HepG2 (cell line): ENCODE results near the gene CLDN9. TPM values are rescaled to one million over a fixed set of nuclear protein-coding genes. Genes with fewer than 3 reads are reported as not detected.
A peak's percentile ranks its signal among the peaks of the same experiment; 100 is the strongest.

Experiments used
- ATF5 ChIP-seq: sonication (generic); formaldehyde crosslinking; IDR thresholded peaks from 2 replicates; pipeline ENCODE4 v1.4.0; 2020; ENCODE audit warnings: mild to moderate bottlenecking, low read depth, missing genetic modification reagents
- BCL3 ChIP-seq: sonication (generic); formaldehyde crosslinking; IDR thresholded peaks from 2 replicates; pipeline ENCODE4 v1.5.1; 2020; ENCODE audit warnings: mild to moderate bottlenecking, missing genetic modification reagents, moderate library complexity
- DZIP1 ChIP-seq: sonication (generic); formaldehyde crosslinking; IDR thresholded peaks from 2 replicates; pipeline ENCODE4 v1.5.0; 2020; ENCODE audit warnings: mild to moderate bottlenecking, missing genetic modification reagents
- HMG20A ChIP-seq: IDR thresholded peaks from 2 replicates; pipeline ENCODE4 v1.6.1; 2016; ENCODE audit warnings: borderline replicate concordance
- HMGA1 ChIP-seq: sonication (generic); formaldehyde crosslinking; conservative IDR thresholded peaks from 2 replicates; pipeline ENCODE4 v1.4.0; 2020; ENCODE audit warnings: missing genetic modification reagents
- HNF4A ChIP-seq: sonication (generic); formaldehyde crosslinking; IDR thresholded peaks from 2 replicates; pipeline ENCODE4 v1.4.0; 2020; ENCODE audit warnings: missing genetic modification reagents
- HOXA3 ChIP-seq: sonication (generic); formaldehyde crosslinking; IDR thresholded peaks from 2 replicates; pipeline ENCODE4 v1.5.0; 2020; ENCODE audit warnings: missing genetic modification reagents
- IKZF5 ChIP-seq: IDR thresholded peaks from 2 replicates; pipeline ENCODE4 v1.6.1; 2018; ENCODE audit warnings: missing genetic modification reagents, mild to moderate bottlenecking, missing compliant biosample characterization
- KDM4B ChIP-seq: sonication (generic); formaldehyde crosslinking; IDR thresholded peaks from 2 replicates; pipeline ENCODE4 v1.4.0; 2020; ENCODE audit warnings: missing genetic modification reagents
- MAZ ChIP-seq, 2 experiments: sonication (generic) in 1 of 2; formaldehyde crosslinking in 1 of 2; IDR thresholded peaks; 2 replicates each; pipeline versions ENCODE4 v1.5.0 to v1.6.1; 2012 to 2020; ENCODE audit warnings: low read depth in 2 of 2, mild to moderate bottlenecking in 2 of 2, borderline replicate concordance in 1 of 2, improper control_type of control experiment in 1 of 2, low read length in 1 of 2, missing genetic modification reagents in 1 of 2, moderate library complexity in 1 of 2
- ONECUT2 ChIP-seq: sonication (generic); formaldehyde crosslinking; IDR thresholded peaks from 2 replicates; pipeline ENCODE4 v1.4.0; 2020; ENCODE audit warnings: missing genetic modification reagents
- SIN3A ChIP-seq: IDR thresholded peaks from 2 replicates; pipeline ENCODE4 v1.6.1; 2011; ENCODE audit warnings: low read depth, mild to moderate bottlenecking, control low read depth, low read length, borderline replicate concordance
- SNAI1 ChIP-seq: sonication (generic); formaldehyde crosslinking; IDR thresholded peaks from 2 replicates; pipeline ENCODE4 v1.5.0; 2020; ENCODE audit warnings: mild to moderate bottlenecking, missing genetic modification reagents, borderline replicate concordance
- ZBTB20 ChIP-seq: sonication (generic); formaldehyde crosslinking; IDR thresholded peaks from 2 replicates; pipeline ENCODE4 v1.8.1; 2023; ENCODE audit warnings: missing genetic modification reagents, low read depth, mild to moderate bottlenecking, borderline replicate concordance
- ZBTB26 ChIP-seq: IDR thresholded peaks from 2 replicates; pipeline ENCODE4 v1.6.1; 2016; ENCODE audit warnings: missing compliant biosample characterization, missing genetic modification reagents, borderline replicate concordance
- ZC3H4 ChIP-seq: sonication (generic); formaldehyde crosslinking; IDR thresholded peaks from 2 replicates; pipeline ENCODE4 v1.4.0; 2020; ENCODE audit warnings: missing genetic modification reagents, borderline replicate concordance
- ZNF263 ChIP-seq: sonication (generic); formaldehyde crosslinking; IDR thresholded peaks from 2 replicates; pipeline ENCODE4 v1.4.0; 2020; ENCODE audit warnings: missing genetic modification reagents
- ZNF383 ChIP-seq: sonication (generic); formaldehyde crosslinking; IDR thresholded peaks from 2 replicates; pipeline ENCODE4 v1.4.0; 2020; ENCODE audit warnings: missing genetic modification reagents, mild to moderate bottlenecking, borderline replicate concordance
- ZNF746 ChIP-seq: sonication (generic); formaldehyde crosslinking; IDR thresholded peaks from 2 replicates; pipeline ENCODE4 v1.8.0; 2022; ENCODE audit warnings: mild to moderate bottlenecking, missing genetic modification reagents
- ZNF879 ChIP-seq: sonication (generic); formaldehyde crosslinking; IDR thresholded peaks from 2 replicates; pipeline ENCODE4 v1.8.1; 2023; ENCODE audit warnings: missing genetic modification reagents
- polyA plus RNA-seq, 8 experiments: library from polyadenylated mRNA; depleted of rRNA in 3 of 8; stranded (reverse) in 7 of 8; unstranded in 1 of 8; fragments of >200 nt; fragmentation: Illumina TruSeq in 4 of 8; extraction: Trizol in 4 of 8; gene quantifications; 2 replicates each; pipeline versions ENCODE4 v1.2.1 to v1.2.3, GENCODE V29; 2011 to 2016; ENCODE audit warnings: low read depth in 4 of 8, missing spikeins in 1 of 8, mixed read lengths in 1 of 8; ENCODE audit not compliant: insufficient read depth in 1 of 8
- total RNA-seq, 5 experiments: library from RNA; depleted of rRNA; stranded (reverse); fragments of >200 nt; fragmentation: Illumina TruSeq; extraction: Trizol; gene quantifications; 2 replicates each; pipeline ENCODE4 v1.2.3, GENCODE V29; 2016; ENCODE audit warnings: low read depth in 1 of 5

CLDN9 gene
- total and polyA plus RNA-seq, 2 of the 13 experiments (the other 11 are each of a cell fraction or from before 2014, with no cell fraction given): 0.15 to 0.26 TPM

GRCh38 chr16:2968738-2969544 lies 43.8 kb upstream of the CLDN9 start, which contains the start of gene PAQR4 (continued):
- TF ChIP-seq ZBTB26 (CRISPR knock-in tag): peak; percentile 95
- TF ChIP-seq MAZ (IDR thresholded peaks at IDR 0.05; ENCODE audit: borderline replicate concordance, low read depth, low read length): peak; percentile 49; the same call in 1 of the 2 replicates
- peak; percentile 97 for TF ChIP-seq MAZ (CRISPR knock-in tag; IDR thresholded peaks at IDR 0.05; ENCODE audit: low read depth)
- TF ChIP-seq HOXA3: peak; percentile 75
- no peak for TF ChIP-seq ONECUT2 (CRISPR knock-in tag)
- no peak for TF ChIP-seq HMGA1 (CRISPR knock-in tag)
- TF ChIP-seq KDM4B (CRISPR knock-in tag): peak; percentile 95
- peak; percentile 98 for TF ChIP-seq SIN3A
- TF ChIP-seq HNF4A (CRISPR knock-in tag): peak; percentile 67
- 0 out of 2 replicates have a peak, but pooled peaks have one; percentile 87 for TF ChIP-seq ZNF383 (CRISPR knock-in tag)
- peak; percentile 86; the same call in 1 of the 2 replicates for TF ChIP-seq SNAI1
- TF ChIP-seq ZNF879: no peak; the same call in 1 of the 2 replicates
- TF ChIP-seq ATF5: no peak
- TF ChIP-seq DZIP1 (CRISPR knock-in tag): peak; percentile 75; the same call in 1 of the 2 replicates
- 0 out of 2 replicates have a peak, but pooled peaks have one; percentile 15 for TF ChIP-seq ZC3H4
- 0 out of 2 replicates have a peak, but pooled peaks have one; percentile 29 for TF ChIP-seq HMG20A (CRISPR knock-in tag)
- TF ChIP-seq IKZF5: peak; percentile 86; the same call in 1 of the 2 replicates
- peak; percentile 87 for TF ChIP-seq ZNF746 (CRISPR knock-in tag)
- peak; percentile 46; the same call in 1 of the 2 replicates for TF ChIP-seq ZNF263 (CRISPR knock-in tag)
- TF ChIP-seq BCL3 (CRISPR knock-in tag): peak; percentile 85
- TF ChIP-seq ZBTB20 (CRISPR knock-in tag): peak; percentile 95; the same call in 1 of the 2 replicates
